NCI-H1930 (cell line): ENCODE data around the gene LLGL2.
A peak's percentile ranks its signal among the peaks of the same experiment; 100 is the strongest.
"Not testable (repeated sequence)": the region's sequence is repeated elsewhere in the genome, so short reads cannot be mapped to it uniquely, and the experiment has no call there.

Source experiments
- DNase-seq, 2 experiments: peaks; one replicate each; lab custom pipeline; 2025; lab: John Stamatoyannopoulos, UW

LLGL2 gene

GRCh38 chr17:75591722-75592302, 66.3 kb downstream of the LLGL2 start:
- no peak for DNase-seq

- no peak for DNase-seq
Observed at GRCh38 chr17:75592348-75593020, 67.0 kb downstream of the LLGL2 start.

- DNase-seq: not testable (repeated sequence)
Observed at GRCh38 chr17:75593430-75593829, 67.9 kb downstream of the LLGL2 start.

GRCh38 chr17:75594499-75595283, 69.2 kb downstream of the LLGL2 start:
- DNase-seq: peak; percentile 50 to 58

- no peak for DNase-seq
Observed at GRCh38 chr17:75595284-75595919, 69.9 kb downstream of the LLGL2 start.

GRCh38 chr17:75595920-75596313, 70.4 kb downstream of the LLGL2 start:
- no peak for DNase-seq

GRCh38 chr17:75596320-75597087, 71.0 kb downstream of the LLGL2 start:
- no peak for DNase-seq

- DNase-seq: peak; percentile 61
Observed at GRCh38 chr17:75601057-75601987, 75.8 kb downstream of the LLGL2 start.

GRCh38 chr17:75602644-75603043, 77.1 kb downstream of the LLGL2 start:
- no peak for DNase-seq

DNA sequence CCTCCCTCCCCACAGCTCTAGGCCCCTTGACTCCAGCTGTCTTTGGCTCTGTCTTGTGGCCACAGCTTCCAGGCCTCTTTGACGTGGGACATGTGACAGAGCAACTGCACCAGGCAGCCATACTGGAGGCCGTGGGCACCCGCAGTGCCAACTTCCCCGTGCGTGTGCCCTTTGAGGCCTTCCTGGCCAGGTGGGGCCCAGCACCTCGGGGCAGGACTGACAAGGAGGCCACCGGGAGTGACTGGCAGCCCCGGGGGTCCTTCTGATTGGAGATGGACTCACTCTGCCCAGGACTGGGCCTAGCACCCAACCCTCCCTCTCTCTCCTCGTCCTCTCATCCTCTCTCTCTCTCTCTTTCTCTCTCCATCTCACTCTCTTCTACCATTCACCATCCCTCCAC, 77.6 kb downstream of the LLGL2 start:
- no peak for DNase-seq

DNA sequence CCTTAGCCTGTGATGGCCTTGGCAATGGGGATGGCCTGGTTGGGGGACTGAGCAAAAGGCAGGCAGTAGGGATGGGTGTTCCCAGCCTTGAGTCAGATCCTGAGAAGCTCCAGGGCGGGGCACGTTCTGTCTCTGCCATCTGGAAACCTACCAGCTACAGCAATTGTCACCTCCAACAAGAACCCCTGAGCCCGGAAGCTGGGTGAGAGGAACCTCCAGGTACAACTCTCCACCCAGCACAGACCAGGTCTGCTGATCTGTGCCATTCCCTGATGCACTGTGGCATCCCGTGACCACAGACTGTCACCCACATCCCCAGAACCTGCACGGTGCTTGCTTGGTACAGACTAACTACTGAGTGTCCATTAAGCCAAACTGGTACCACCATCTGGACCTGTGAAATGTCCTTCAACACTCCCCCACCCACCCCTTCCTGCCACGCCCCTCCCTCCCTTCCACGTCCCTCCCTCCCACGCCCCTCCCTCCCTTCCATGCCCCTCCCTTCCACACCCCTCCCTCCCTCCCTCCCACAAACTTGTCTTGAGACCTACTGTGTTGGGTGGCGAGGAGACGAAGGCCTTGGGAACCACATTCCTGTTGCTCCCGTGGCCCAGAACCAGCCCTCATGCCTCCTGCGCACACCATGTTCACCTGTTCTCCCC, 78.7 kb downstream of the LLGL2 start:
- DNase-seq: no peak

DNA sequence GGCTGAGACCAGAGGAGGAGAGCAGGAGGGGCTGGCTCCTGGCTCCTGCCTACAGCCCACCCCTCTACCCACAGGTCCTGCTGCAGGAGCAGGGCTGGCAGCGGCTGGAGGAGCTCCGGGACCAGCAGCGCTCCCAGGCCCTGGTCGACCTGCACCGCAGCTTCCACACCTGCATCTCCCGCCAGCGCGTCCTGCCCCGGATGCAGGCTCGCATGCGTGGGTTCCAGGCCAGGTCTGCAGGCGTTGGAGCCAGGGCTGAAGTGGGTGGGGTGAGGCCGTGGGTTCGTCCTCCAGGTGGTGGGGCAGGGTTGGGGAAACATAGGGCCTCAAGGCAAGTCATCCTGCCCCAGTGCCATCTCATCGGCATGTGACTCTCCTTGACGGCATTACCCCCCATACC, 80.3 kb downstream of the LLGL2 start:
- DNase-seq: no peak

DNA sequence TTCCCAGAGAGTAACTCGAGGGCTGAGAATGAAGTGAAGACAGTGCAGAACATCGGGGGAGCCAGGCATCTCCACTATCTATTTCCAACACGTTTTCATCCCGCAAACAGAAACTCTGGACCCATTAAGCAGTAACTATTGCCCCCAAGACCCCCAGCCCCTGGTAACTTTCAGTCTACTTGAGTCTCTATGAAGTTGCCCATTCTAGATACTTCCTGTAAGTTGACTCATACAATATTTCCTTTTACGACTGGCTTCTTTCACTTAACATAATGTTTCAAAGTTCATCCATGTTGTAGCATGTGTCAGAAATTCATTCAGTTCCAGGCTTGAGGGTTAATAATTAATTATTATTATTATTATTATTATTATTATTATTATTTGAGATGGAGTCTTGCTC, 81.6 kb downstream of the LLGL2 start:
- DNase-seq: no peak

DNA sequence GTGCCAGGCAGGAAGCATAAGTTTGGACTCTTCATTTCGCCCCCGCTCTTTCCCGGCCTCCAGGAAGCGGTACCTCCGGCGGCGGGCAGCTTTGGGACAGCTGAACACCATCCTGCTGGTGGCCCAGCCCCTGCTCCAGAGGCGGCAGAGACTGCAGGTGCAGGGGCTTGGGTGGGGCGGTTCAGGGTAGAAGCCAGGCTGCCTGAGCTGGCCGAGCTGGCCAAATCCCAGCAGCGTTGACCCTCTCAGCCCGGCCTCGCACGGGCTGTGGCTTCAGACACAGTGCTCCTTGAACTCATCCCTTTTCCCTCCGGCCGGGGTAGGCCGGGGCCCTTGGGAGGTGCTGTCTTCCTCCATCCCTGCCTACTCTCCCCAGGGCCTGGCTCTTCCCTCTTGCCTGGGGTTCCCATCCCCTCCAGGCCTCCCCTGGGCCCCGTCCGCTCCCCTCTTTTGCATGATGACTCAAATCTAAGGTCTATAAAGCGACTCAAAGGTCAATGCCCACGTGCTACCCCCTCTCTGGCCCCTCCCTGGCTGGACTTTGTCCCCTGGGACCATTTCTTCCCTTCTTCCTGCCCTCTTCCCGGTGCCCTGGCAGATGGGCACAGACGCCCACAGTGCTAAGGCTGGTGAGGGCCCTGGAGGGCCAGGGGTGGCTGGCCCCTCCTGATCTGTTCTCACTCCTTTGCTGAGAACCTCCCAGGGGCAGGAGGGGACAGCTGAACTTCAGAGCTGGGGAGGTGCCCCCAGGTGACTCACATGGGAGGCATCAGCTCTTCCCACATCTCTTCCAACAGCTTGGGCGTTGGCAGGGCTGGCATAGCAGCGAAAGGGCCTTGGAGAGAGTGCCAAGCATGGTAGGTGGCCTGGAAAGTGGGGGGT, 84.8 kb downstream of the LLGL2 start:
- DNase-seq: no peak

GRCh38 chr17:75611851-75612429, 86.4 kb downstream of the LLGL2 start:
- no peak for DNase-seq

DNA sequence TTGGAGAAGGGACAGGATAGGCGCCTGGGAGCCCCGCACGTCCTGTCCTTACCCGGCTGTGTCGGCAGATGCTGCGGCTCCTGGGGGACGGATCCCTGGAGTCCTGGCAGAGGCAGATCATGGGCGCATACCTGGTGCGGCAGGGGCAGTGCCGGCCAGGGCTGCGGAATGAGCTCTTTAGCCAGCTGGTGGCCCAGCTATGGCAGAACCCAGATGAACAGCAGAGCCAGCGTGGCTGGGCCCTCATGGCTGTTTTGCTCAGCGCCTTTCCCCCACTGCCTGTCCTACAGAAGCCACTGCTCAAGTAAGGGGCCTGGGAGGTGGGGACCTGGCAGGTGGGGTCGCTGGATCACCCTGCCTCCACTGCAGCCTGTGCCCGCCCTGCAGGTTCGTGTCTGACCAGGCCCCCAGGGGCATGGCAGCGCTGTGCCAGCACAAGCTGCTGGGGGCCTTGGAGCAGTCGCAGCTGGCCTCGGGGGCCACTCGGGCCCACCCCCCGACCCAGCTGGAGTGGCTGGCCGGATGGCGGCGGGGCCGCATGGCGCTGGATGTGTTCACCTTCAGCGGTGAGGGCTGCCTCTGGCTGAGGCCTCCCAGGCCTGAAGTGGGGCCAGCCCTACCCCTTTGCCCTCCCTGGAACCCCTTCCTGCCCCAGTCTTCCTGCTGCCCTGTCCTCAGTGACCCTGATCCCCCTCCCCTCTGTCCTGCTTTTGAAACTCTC, 87.6 kb downstream of the LLGL2 start:
- DNase-seq: no peak

GRCh38 chr17:75614006-75614405, 88.5 kb downstream of the LLGL2 start:
- no peak for DNase-seq

- no peak for DNase-seq
Observed at GRCh38 chr17:75614556-75615270, 89.2 kb downstream of the LLGL2 start.
